Endothelial cell of umbilical vein (primary cell): ENCODE measurements around the gene ACCSL. TPM values are rescaled to one million over a fixed set of nuclear protein-coding genes. Genes with fewer than 3 reads are reported as not detected.

Source experiments
- BruUV-seq: library from RNA; stranded (reverse); fragments of 400-500 nt; replicated peaks from 2 replicates; lab custom pipeline; 2021; lab: Mats Ljungman, UMichigan
- CTCF ChIA-PET: fragments of 300-600, 350-600 bp; sonication (Branson Sonifier 250); formaldehyde crosslinking; loops from one replicate; lab custom pipeline; 2021; ENCODE audit warnings: antibody characterized with exemption, inconsistent platforms; lab: Charles Lee
- POLR2A ChIA-PET: fragments of 300-600, 350-600 bp; sonication (Branson Sonifier 250); formaldehyde crosslinking; loops from one replicate; lab custom pipeline; 2021; ENCODE audit warnings: antibody characterized with exemption, inconsistent platforms; lab: Charles Lee
- DNase-seq: peaks from one replicate; pipeline ENCODE4 v3.0.0-alpha.2; 2011; ENCODE audit warnings: low read depth, low spot score
- FAIRE-seq: peaks from 2 replicates; lab custom pipeline; 2011; peaks lifted over from hg19 to GRCh38; lab: Jason Lieb, UNC
- H2AFZ ChIP-seq: 2 replicates; pipeline ENCODE4 v1.6.0; 2012; ENCODE audit warnings: low read depth, low read length, control low read depth, inconsistent platforms
- H3K27ac ChIP-seq: 2 replicates; pipeline ENCODE4 v1.5.1; 2011; ENCODE audit warnings: low read depth, mild to moderate bottlenecking, control low read depth, low read length, moderate library complexity; ENCODE audit not compliant: insufficient read depth
- H3K27me3 ChIP-seq, 2 experiments: 2 replicates each; pipeline versions ENCODE4 v1.6.0 to v1.6.1; 2011; ENCODE audit warnings: low read length in 2 of 2, mixed read lengths in 1 of 2; ENCODE audit not compliant: control insufficient read depth in 2 of 2, insufficient read depth in 2 of 2
- H3K36me3 ChIP-seq, 2 experiments: 2 replicates in 1 of 2; 3 replicates in 1 of 2; pipeline ENCODE4 v1.5.1; 2011; ENCODE audit warnings: low read length in 2 of 2, mild to moderate bottlenecking in 1 of 2, moderate library complexity in 1 of 2; ENCODE audit not compliant: control insufficient read depth in 2 of 2, insufficient read depth in 2 of 2; ENCODE audit errors: extremely low read depth in 1 of 2
- H3K4me1 ChIP-seq: 3 replicates; pipeline ENCODE4 v1.5.1; 2011; ENCODE audit warnings: mild to moderate bottlenecking, low read length; ENCODE audit not compliant: control insufficient read depth, insufficient read depth; ENCODE audit errors: extremely low read depth
- H3K4me2 ChIP-seq: 2 replicates; pipeline ENCODE4 v1.6.1; 2011; ENCODE audit warnings: low read length, control low read depth, mixed read lengths; ENCODE audit not compliant: insufficient read depth
- H3K4me3 ChIP-seq, 3 experiments: fragments of 200-600 bp in 1 of 3; sonication (generic), shearing (Covaris generic) in 1 of 3; replicated peaks in 1 of 3; 2 replicates each; pipeline ENCODE4 v1.5.1; 2011 to 2016; ENCODE audit warnings: control low read depth in 3 of 3, low read length in 3 of 3, mild to moderate bottlenecking in 2 of 3, inconsistent platforms in 1 of 3, low read depth in 1 of 3, moderate library complexity in 1 of 3; ENCODE audit not compliant: insufficient read depth in 1 of 3
- H3K79me2 ChIP-seq: 2 replicates; pipeline ENCODE4 v1.6.0; 2012; ENCODE audit warnings: low read length, inconsistent platforms; ENCODE audit not compliant: control insufficient read depth, insufficient read depth
- H3K9ac ChIP-seq: replicated peaks from 2 replicates; pipeline ENCODE3; 2011; ENCODE audit warnings: low read length, control low read depth; ENCODE audit not compliant: insufficient read depth; ENCODE audit errors: extremely low read depth
- H3K9me1 ChIP-seq: replicated peaks from 3 replicates; pipeline ENCODE4 v1.6.0; 2011; ENCODE audit warnings: mild to moderate bottlenecking, low read length; ENCODE audit not compliant: control insufficient read depth, insufficient read depth; ENCODE audit errors: extremely low read depth
- H3K9me3 ChIP-seq: replicated peaks from 2 replicates; pipeline ENCODE4 v1.5.1; 2012; ENCODE audit warnings: low read length, inconsistent platforms; ENCODE audit not compliant: control insufficient read depth, insufficient read depth
- H4K20me1 ChIP-seq: replicated peaks from 2 replicates; pipeline ENCODE3; 2011; ENCODE audit warnings: mild to moderate bottlenecking, low read length; ENCODE audit not compliant: control insufficient read depth, insufficient read depth; ENCODE audit errors: extremely low read depth
- EZH2 ChIP-seq: IDR thresholded peaks from 2 replicates; pipeline ENCODE4 v1.6.1; 2012; ENCODE audit warnings: borderline replicate concordance, low read depth, mild to moderate bottlenecking, moderate library complexity, low read length, inconsistent platforms; ENCODE audit not compliant: severe bottlenecking
- FOS ChIP-seq: IDR thresholded peaks from 2 replicates; pipeline ENCODE4 v1.6.1; 2011; ENCODE audit warnings: mild to moderate bottlenecking, low read length, moderate library complexity, borderline replicate concordance; ENCODE audit not compliant: insufficient read depth
- GATA2 ChIP-seq: IDR thresholded peaks from 2 replicates; pipeline ENCODE4 v1.7.0; 2011; ENCODE audit warnings: low read depth, mild to moderate bottlenecking, moderate library complexity, mixed read lengths, low read length; ENCODE audit not compliant: insufficient read length, insufficient read depth
- JUN ChIP-seq: IDR thresholded peaks from 2 replicates; pipeline ENCODE4 v1.6.1; 2011; ENCODE audit warnings: borderline replicate concordance, low read depth; ENCODE audit not compliant: insufficient read length, insufficient read depth
- MAX ChIP-seq: IDR thresholded peaks from 2 replicates; pipeline ENCODE4 v1.6.1; 2011; ENCODE audit not compliant: insufficient read depth, insufficient read length
- MYC ChIP-seq: IDR thresholded peaks from one replicate; pipeline ENCODE4 v1.6.1; 2011; ENCODE audit warnings: mild to moderate bottlenecking, low read depth, low read length
- POLR2A ChIP-seq: IDR thresholded peaks from 2 replicates; pipeline ENCODE4 v1.6.1; 2012; ENCODE audit warnings: low read depth, mild to moderate bottlenecking, control low read depth, low read length
- POLR2AphosphoS5 ChIP-seq: IDR thresholded peaks from 2 replicates; pipeline ENCODE4 v1.6.1; 2012; ENCODE audit warnings: low read depth, mild to moderate bottlenecking, control low read depth, low read length, moderate library complexity; ENCODE audit not compliant: insufficient read depth
- dilution Hi-C: fragments of 300-500 bp; cut with MboI; formaldehyde crosslinking; loops from one replicate; pipeline ENCODE4 v1.15.0; 2019; ENCODE audit warnings: low sequenced_read_pairs; ENCODE audit not compliant: extremely low pct_ligation_motif_present
- intact Hi-C: fragments of 100-400 bp; cut with micrococcal nuclease; formaldehyde crosslinking; loops from one replicate; pipeline ENCODE4 v1.10.0; 2022
- polyA plus RNA-seq, 4 experiments: library from polyadenylated mRNA; depleted of rRNA in 3 of 4; stranded (reverse) in 3 of 4; unstranded in 1 of 4; fragments of >200 nt; gene quantifications; 2 replicates each; pipeline versions ENCODE4 v1.2.1 to v1.2.3, GENCODE V29; 2011 to 2012; ENCODE audit warnings: missing spikeins in 1 of 4
- total RNA-seq: library from RNA; stranded (reverse); gene quantifications from 2 replicates; pipeline ENCODE4 v1.2.3, GENCODE V29; 2021

Gene ACCSL
- total and polyA plus RNA-seq, 2 donors (not counting 3 experiments of a cell fraction or from before 2014, with no cell fraction given) = not detected

DNA sequence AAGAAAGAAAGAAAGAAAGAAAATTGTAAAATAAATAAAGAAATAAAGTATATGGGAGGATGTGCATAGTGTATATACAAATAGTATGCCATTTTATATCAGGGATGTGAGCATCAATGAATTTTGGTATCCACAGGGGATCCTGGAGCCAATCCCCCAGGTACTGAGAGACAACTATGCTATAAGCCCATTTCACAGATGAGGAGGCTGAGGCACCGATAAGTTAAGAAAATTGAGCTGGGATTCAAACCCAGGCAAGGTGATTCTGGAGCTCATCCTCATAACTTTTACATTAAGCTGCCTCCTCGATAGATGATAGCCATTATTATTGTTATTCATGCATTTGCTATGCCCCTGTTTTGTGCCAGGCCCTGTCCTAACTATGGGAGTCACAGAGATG lies 47.0 kb upstream of the ACCSL start:
- intact Hi-C loops (no loop called here), dilution Hi-C loops (no loop called here)
- Histone ChIP-seq H3K9ac (no peak overlapping the region), H3K27me3 (no peaks in the 10 kb centered on the region), H3K79me2 (no peaks in the 10 kb centered on the region), H4K20me1 (no peaks in the 10 kb centered on the region), H3K9me3 (no peaks in the 10 kb centered on the region), H3K36me3 (no peaks in the 10 kb centered on the region), H3K4me2 (no peak overlapping the region), H2AFZ (no peak overlapping the region), H3K4me3 (no peak overlapping the region), H3K27ac (no peak overlapping the region), H3K9me1 (no peaks in the 10 kb centered on the region), H3K4me1 (no peaks in the 10 kb centered on the region)
- DNase-seq (no peak), FAIRE-seq (no peak)
- CTCF ChIA-PET = no interaction called here
- BruUV-seq = no TSS peak
- TF ChIP-seq GATA2 (no peak), JUN (no peak), POLR2AphosphoS5 (no peak), EZH2 (no peak), MYC (no peak), POLR2A (no peak), FOS (no peak), MAX (no peak)
- POLR2A ChIA-PET = no interaction called here
